ENCODE data around the gene SPNS3. TPM values are rescaled to one million over a fixed set of nuclear protein-coding genes. Genes with fewer than 3 reads are reported as not detected.

Gene SPNS3
- total and polyA plus RNA-seq, 8 donors: 0.37 to 0.92 (median 0.54) TPM; not detected in 4

DNA sequence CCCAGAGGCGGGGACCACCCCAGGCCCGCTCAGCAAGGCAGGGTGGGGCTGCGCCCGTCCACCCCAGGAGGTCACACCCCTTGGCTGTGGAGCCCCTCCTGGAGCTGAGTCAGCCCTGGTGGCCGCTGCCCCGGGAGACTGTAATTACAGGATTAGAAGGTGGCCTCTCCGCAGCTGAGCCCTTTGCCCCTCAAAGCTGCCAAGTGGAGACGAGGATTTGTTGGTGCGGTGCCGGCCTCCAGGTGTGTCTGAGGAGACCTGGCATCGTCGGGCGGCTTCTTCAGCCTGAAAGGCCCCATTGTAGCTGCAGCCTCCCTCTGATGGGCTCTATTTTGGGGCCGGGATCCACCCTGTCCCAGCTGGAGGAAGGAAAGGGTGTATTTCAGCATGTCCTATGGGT, 42.3 kb downstream of the SPNS3 start:
- no peak overlapping the region for H3K4me3 ChIP-seq
- H3K4me1 ChIP-seq: peaks cover 36 to 62% (median 48%) of the 10 kb centered on the region in 4 donors
- H3K9me3 ChIP-seq: no peaks in the 10 kb centered on the region
- H3K27ac ChIP-seq: peak overlapping the region; percentile 55 to 80 (median 78)
- no peaks in the 10 kb centered on the region for H3K27me3 ChIP-seq
- no peaks in the 10 kb centered on the region for H3K36me3 ChIP-seq
- TF ChIP-seq, protein P1, sequence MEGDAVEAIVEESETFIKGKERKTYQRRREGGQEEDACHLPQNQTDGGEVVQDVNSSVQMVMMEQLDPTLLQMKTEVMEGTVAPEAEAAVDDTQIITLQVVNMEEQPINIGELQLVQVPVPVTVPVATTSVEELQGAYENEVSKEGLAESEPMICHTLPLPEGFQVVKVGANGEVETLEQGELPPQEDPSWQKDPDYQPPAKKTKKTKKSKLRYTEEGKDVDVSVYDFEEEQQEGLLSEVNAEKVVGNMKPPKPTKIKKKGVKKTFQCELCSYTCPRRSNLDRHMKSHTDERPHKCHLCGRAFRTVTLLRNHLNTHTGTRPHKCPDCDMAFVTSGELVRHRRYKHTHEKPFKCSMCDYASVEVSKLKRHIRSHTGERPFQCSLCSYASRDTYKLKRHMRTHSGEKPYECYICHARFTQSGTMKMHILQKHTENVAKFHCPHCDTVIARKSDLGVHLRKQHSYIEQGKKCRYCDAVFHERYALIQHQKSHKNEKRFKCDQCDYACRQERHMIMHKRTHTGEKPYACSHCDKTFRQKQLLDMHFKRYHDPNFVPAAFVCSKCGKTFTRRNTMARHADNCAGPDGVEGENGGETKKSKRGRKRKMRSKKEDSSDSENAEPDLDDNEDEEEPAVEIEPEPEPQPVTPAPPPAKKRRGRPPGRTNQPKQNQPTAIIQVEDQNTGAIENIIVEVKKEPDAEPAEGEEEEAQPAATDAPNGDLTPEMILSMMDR (IDR thresholded peaks at IDR 0.05): no peak
- TF ChIP-seq POLR2AphosphoS5 (IDR thresholded peaks at IDR 0.05): no peak
- TF ChIP-seq POLR2A (IDR thresholded peaks at IDR 0.05): no peak
- TF ChIP-seq EP300 (IDR thresholded peaks at IDR 0.05): no peak
- intact Hi-C loops (cut with DNase I; ENCODE audit: low total_unique reads): no loop called here
- peak; percentile 50 to 70 for DNase-seq
- WGBS, 5 donors: 39 to 75% (median 49%) methylated on average over 7 to 14 of the region's 14 CpGs

DNA sequence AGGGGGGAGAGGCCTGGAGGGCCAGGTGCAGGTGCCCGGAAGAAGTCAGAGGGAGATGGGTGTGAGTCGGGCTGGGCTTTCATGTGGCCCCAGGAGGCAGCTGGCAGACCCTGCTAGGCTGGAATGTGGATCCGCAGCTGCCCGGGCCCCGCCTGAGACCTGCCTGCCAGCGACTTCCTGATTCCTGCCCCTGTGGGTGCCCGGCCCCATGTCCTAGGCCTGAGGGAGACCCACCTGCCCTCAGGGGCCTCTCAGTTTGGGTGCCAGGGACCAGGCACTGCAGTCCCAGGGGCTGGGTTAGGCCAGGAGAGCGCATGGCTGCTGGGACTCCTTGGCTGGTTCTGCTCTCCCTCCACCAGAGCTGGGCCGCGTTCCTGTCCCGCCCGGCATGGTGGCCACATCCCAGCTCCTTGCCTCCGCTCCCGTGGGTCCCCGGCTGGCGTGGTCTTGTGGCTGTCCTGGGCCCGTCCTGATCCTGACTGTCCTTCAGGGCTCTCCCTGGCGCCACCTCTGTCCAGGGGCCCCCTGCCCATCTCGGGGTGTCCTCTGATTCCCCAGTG, 42.9 kb downstream of the SPNS3 start:
- H3K27ac ChIP-seq: peak overlapping the region; percentile 55 to 80 (median 78)
- H3K4me3 ChIP-seq: no peak overlapping the region
- TF ChIP-seq, protein P1 (IDR thresholded peaks at IDR 0.05): no peak
- TF ChIP-seq POLR2AphosphoS5 (IDR thresholded peaks at IDR 0.05): peak in 2 of 3 donors; percentile 26 to 45
- TF ChIP-seq POLR2A (IDR thresholded peaks at IDR 0.05): no peak
- no peak for TF ChIP-seq EP300 (IDR thresholded peaks at IDR 0.05)
- intact Hi-C loops (cut with DNase I; ENCODE audit: low total_unique reads): no loop called here
- peak; percentile 89 to 91 for DNase-seq
- H3K27me3 ChIP-seq: no peaks in the 10 kb centered on the region
- WGBS, 5 donors: 46 to 73% (median 52%) methylated on average over 9 to 19 of the region's 19 CpGs
- H3K36me3 ChIP-seq: no peaks in the 10 kb centered on the region
- peaks cover 42 to 68% (median 53%) of the 10 kb centered on the region in 4 donors for H3K4me1 ChIP-seq
- H3K9me3 ChIP-seq: no peaks in the 10 kb centered on the region

DNA sequence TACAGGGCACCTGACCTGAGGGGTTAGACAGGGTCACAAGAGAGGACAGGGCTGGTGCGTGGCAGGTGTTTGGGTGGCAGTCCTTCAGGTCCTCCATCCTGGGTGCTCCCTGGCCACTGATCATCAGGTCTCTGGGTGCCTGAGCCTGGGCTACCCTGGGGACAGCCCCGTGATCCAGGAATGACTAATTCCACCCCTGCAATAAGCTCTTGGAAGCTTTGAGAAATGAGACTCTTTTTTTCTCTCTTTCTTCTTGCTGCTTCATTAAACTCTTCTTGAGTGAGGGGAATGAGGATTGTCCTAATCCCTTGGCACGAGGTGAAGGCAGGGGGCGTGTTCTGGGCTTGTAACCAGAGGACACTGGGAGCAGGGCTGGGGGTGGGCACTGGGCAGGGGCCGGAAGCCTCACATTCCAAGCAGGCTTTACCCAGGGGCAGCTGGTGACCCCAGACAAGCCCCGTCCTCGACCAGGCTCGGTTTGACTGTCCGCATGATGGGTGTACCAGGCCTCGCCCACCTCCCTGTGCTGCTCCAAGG, 43.6 kb downstream of the SPNS3 start:
- intact Hi-C loops (cut with DNase I; ENCODE audit: low total_unique reads): no loop called here
- no peaks in the 10 kb centered on the region for H3K36me3 ChIP-seq
- TF ChIP-seq EP300 (IDR thresholded peaks at IDR 0.05): no peak
- TF ChIP-seq POLR2A (IDR thresholded peaks at IDR 0.05): no peak
- 65 to 84% (median 75%) methylated on average over 6 to 10 of the region's 10 CpGs for WGBS, 5 donors
- H3K9me3 ChIP-seq: no peaks in the 10 kb centered on the region
- DNase-seq: no peak
- no peak overlapping the region for H3K4me3 ChIP-seq
- H3K27ac ChIP-seq: peak overlapping the region in 4 of 5 donors; percentile 68 to 80 (median 78)
- no peaks in the 10 kb centered on the region for H3K27me3 ChIP-seq
- peaks cover 44 to 76% (median 60%) of the 10 kb centered on the region in 4 donors for H3K4me1 ChIP-seq

DNA sequence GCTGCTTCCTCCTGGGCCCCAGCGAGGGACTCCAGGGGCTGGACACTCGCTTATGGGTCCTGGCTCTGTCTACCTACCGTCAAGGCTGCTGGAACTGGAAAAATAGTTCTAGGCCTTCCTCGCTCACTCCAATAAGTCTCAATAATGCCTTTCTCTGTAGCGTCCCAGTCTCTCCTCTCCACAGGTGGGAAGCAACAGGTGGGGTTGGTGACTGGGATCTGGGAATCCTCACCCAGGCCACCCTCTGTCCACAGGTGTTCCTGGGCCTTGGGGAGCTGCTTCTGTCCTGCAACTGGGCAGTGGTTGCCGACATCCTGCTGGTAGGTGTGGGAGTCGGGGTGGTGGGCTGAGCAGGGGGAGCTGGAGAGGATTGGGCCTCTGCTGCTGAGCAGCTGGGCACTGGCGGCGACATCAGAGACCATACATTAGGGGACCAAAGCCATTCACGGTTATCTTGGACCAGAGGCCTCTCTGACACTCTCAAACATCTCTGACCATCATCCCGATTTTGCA, 44.6 kb downstream of the SPNS3 start:
- Histone ChIP-seq H3K27ac (peak overlapping the region in 2 of 5 donors; percentile 40 to 91), H3K36me3 (no peaks in the 10 kb centered on the region), H3K4me3 (no peak overlapping the region), H3K27me3 (no peaks in the 10 kb centered on the region), H3K4me1 (peaks cover 48 to 86% (median 70%) of the 10 kb centered on the region in 4 donors), H3K9me3 (no peaks in the 10 kb centered on the region)
- intact Hi-C loops (cut with DNase I; ENCODE audit: low total_unique reads): no loop called here
- WGBS, 5 donors: 88 to 93% (median 93%) methylated on average over 4 to 11 of the region's 11 CpGs
- TF ChIP-seq EP300 (IDR thresholded peaks at IDR 0.05) (no peak), POLR2AphosphoS5 (IDR thresholded peaks at IDR 0.05) (no peak), POLR2A (IDR thresholded peaks at IDR 0.05) (no peak)
- TF ChIP-seq, protein P1 (IDR thresholded peaks at IDR 0.05): no peak
- no peak for DNase-seq
